GM13976 (cell line): ENCODE data around the gene PHYKPL.
A peak's percentile ranks its signal among the peaks of the same experiment; 100 is the strongest.

Experiments
- DNase-seq: peaks from one replicate; pipeline ENCODE4 v3.0.0; 2012; ENCODE audit warnings: low spot score
- CTCF ChIP-seq: IDR thresholded peaks from 2 replicates; pipeline ENCODE4 v1.5.1; 2012; ENCODE audit warnings: borderline replicate concordance, mild to moderate bottlenecking; ENCODE audit not compliant: insufficient read depth; ENCODE audit errors: extremely low read depth, missing control alignments, control extremely low read depth
- in situ Hi-C: fragments of 300-500 bp; cut with MboI; formaldehyde crosslinking; loops from one replicate; pipeline ENCODE4 v1.12.0; 2022; ENCODE audit warnings: low sequenced_read_pairs, mixed read lengths, inconsistent platforms; ENCODE audit not compliant: unreplicated experiment

Gene PHYKPL

GRCh38 chr5:178177569-178177968, 55.0 kb downstream of the PHYKPL start:
- DNase-seq: no peak
- in situ Hi-C loops: no loop called here
- TF ChIP-seq CTCF: no peak

GRCh38 chr5:178176791-178177190, 55.8 kb downstream of the PHYKPL start:
- in situ Hi-C loops: no loop called here
- no peak for DNase-seq

DNA sequence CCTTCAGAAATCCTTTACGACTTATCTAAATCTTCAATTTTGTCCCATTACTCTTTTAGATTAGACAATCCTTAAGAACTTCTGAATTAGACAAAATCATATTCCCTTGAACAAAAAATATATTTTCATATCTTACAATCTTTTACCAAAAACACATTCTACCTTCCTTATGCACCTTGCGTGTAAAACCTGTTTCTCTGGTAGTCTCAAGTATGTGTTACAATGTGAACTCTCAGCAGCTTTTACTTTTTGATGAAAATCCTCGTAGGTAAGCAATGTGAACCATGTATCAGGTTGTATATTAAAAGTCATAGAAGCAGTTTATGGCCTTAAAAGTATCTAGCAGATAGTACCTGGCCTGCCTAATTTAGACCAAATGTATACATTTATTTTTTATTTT, 58.1 kb downstream of the PHYKPL start:
- in situ Hi-C loops: no loop called here
- DNase-seq: no peak
- TF ChIP-seq CTCF: no peak

More at GRCh38 chr5:178176791-178177190, 55.8 kb downstream of the PHYKPL start:
- no peak for TF ChIP-seq CTCF

DNA sequence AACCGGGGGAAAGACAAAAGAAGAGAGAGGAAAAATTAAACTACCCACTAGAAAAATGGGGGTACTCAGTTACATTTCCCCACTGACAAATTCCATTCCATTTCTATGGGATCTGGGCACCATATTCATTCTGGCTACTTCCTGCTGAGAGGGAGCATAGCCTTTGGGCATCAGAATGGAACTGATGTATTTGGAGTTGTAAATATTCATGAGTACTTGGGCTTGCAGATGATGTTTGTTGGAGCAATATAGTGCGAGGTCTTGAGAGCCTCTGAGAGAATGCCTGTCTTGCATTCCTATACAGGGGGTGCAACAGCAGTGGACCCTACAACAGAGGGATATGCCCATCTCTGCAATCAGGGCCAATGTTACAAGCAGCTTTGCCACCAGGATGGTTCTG, 62.1 kb downstream of the PHYKPL start:
- in situ Hi-C loops: no loop called here
- no peak for DNase-seq
- TF ChIP-seq CTCF: no peak

GRCh38 chr5:178165581-178165980, 67.0 kb downstream of the PHYKPL start:
- no peak for DNase-seq
- TF ChIP-seq CTCF: no peak
- in situ Hi-C loops: no loop called here

GRCh38 chr5:178163772-178164735, 68.5 kb downstream of the PHYKPL start:
- in situ Hi-C loops: no loop called here
- TF ChIP-seq CTCF: peak; percentile 100
- DNase-seq: peak; percentile 93
